ENCODE data around the gene CCDC68.

GRCh38 chr18:54859667-54860421, 99.4 kb downstream of the CCDC68 start:
- no peak for TF ChIP-seq POLR2A (IDR thresholded peaks at IDR 0.05; ENCODE audit: low read depth, low read length)
- TF ChIP-seq POLR2AphosphoS5 (IDR thresholded peaks at IDR 0.05; ENCODE audit: low read depth, low read length) = no peak
- no peak for TF ChIP-seq SPI1 (IDR thresholded peaks at IDR 0.05; ENCODE audit: low read depth, low read length)
- TF ChIP-seq TAF1 (IDR thresholded peaks at IDR 0.05; ENCODE audit: low read depth, low read length) = no peak
- TF ChIP-seq POU2F2 (IDR thresholded peaks at IDR 0.05; ENCODE audit: low read depth, low read length) = no peak
